ENCODE data around the gene PIGT. TPM values are rescaled to one million over a fixed set of nuclear protein-coding genes. Genes with fewer than 3 reads are reported as not detected.

The PIGT gene
- total RNA-seq, 2 experiments from 2014 or later: 44.0 to 65.7 TPM

- Mint-ChIP-seq H3K4me3 (no peak overlapping the region), H3K27me3 (no peaks in the 10 kb centered on the region), H3K9me3 (ENCODE audit: low read depth) (no peaks in the 10 kb centered on the region), H3K36me3 (ENCODE audit: low read depth) (peaks cover 5% of the 10 kb centered on the region), H3K27ac (no peak overlapping the region), H3K4me1 (peaks cover 25% of the 10 kb centered on the region)
- no peak for DNase-seq
- POLR2A ChIA-PET: interaction anchor here (0.8 kb wide), 1 partner anchor 73 kb away, joined by 3 read pairs; no protein-coding TSS in a partner anchor
- CTCF ChIA-PET: interaction anchor here (0.5 to 3.7 kb wide), 5 partner anchors 20 to 102 kb away, joined by 3 to 32 read pairs (median 4); partner anchors contain the start of gene SYS1
- intact Hi-C loops (cut with DNase I, micrococcal nuclease): no loop called here
- no peak for ATAC-seq
Observed at GRCh38 chr20:45410887-45411286, 5.1 kb upstream of the PIGT start.

GRCh38 chr20:45412653-45413052 is 3.3 kb upstream of the PIGT start:
- H3K36me3 Mint-ChIP-seq (ENCODE audit: low read depth): peaks cover 6% of the 10 kb centered on the region
- POLR2A ChIA-PET: interaction anchor here (0.7 kb wide), 1 partner anchor 16 kb away, joined by 3 read pairs; no protein-coding TSS in a partner anchor

GRCh38 chr20:45413479-45413878 is 2.5 kb upstream of the PIGT start:
- Mint-ChIP-seq H3K9me3 (ENCODE audit: low read depth) (no peaks in the 10 kb centered on the region), H3K4me1 (peaks cover 33% of the 10 kb centered on the region), H3K27me3 (no peaks in the 10 kb centered on the region), H3K27ac (no peak overlapping the region), H3K4me3 (no peak overlapping the region), H3K36me3 (ENCODE audit: low read depth) (peaks cover 15% of the 10 kb centered on the region)
- intact Hi-C loops (cut with DNase I, micrococcal nuclease): no loop called here
- no peak for ATAC-seq
- ChIA-PET CTCF (interaction anchor here (1.0 to 3.7 kb wide), 8 partner anchors 10 to 61 kb away, joined by 3 to 32 read pairs (median 4); partner anchors contain the start of gene SYS1), POLR2A (interaction anchor here (0.7 kb wide), 1 partner anchor 50 kb away, joined by 3 read pairs; the partner anchor contains the start of gene SYS1)
- DNase-seq: no peak

More at GRCh38 chr20:45412653-45413052, 3.3 kb upstream of the PIGT start:
- DNase-seq: no peak
- intact Hi-C loops (cut with DNase I, micrococcal nuclease): no loop called here
- H3K9me3 Mint-ChIP-seq (ENCODE audit: low read depth): no peaks in the 10 kb centered on the region
- peaks cover 29% of the 10 kb centered on the region for H3K4me1 Mint-ChIP-seq
- ATAC-seq: no peak
- no peaks in the 10 kb centered on the region for H3K27me3 Mint-ChIP-seq
- H3K4me3 Mint-ChIP-seq: no peak overlapping the region
- no peak overlapping the region for H3K27ac Mint-ChIP-seq
- CTCF ChIA-PET: interaction anchor here (0.7 to 3.7 kb wide), 11 partner anchors 10 to 493 kb away, joined by 3 to 32 read pairs (median 4); partner anchors contain the start of gene SYS1

GRCh38 chr20:45416917-45417316 is 976 bp downstream of the PIGT start:
- POLR2A ChIA-PET: interaction anchor here (1.7 kb wide), 1 partner anchor 54 kb away, joined by 5 read pairs; the partner anchor contains the start of gene SYS1
- ATAC-seq (no peak), DNase-seq (no peak)
- H3K4me3 Mint-ChIP-seq: peak overlapping the region; percentile 94
- H3K27me3 Mint-ChIP-seq: no peaks in the 10 kb centered on the region
- H3K9me3 Mint-ChIP-seq (ENCODE audit: low read depth): no peaks in the 10 kb centered on the region
- intact Hi-C loops (cut with DNase I, micrococcal nuclease): loop anchor here (1.0 to 5.0 kb wide), 8 partner anchors 11 to 680 kb away; partner anchors contain the start of genes SYS1 (in 2 of the 2), STK4 (in 1 of the 2), YWHAB (in 1 of the 2) and ZNF335 (in 1 of the 2)
- CTCF ChIA-PET: interaction anchor here (1.0 to 7.3 kb wide), 4 partner anchors 20 to 54 kb away, joined by 4 to 43 read pairs (median 14); partner anchors contain the start of gene SYS1
- H3K27ac Mint-ChIP-seq: peak overlapping the region; percentile 97
- peaks cover 44% of the 10 kb centered on the region for H3K4me1 Mint-ChIP-seq
- H3K36me3 Mint-ChIP-seq (ENCODE audit: low read depth): peaks cover 35% of the 10 kb centered on the region

- Mint-ChIP-seq H3K4me1 (peaks cover 37% of the 10 kb centered on the region), H3K9me3 (ENCODE audit: low read depth) (no peaks in the 10 kb centered on the region), H3K36me3 (ENCODE audit: low read depth) (peaks cover 46% of the 10 kb centered on the region), H3K27ac (peak overlapping the region; percentile 39), H3K4me3 (no peak overlapping the region), H3K27me3 (no peaks in the 10 kb centered on the region)
- intact Hi-C loops (cut with DNase I, micrococcal nuclease): loop anchor here in 1 of 2 experiments (5.0 kb wide), 4 partner anchors 452 to 682 kb away; partner anchors contain the start of genes STK4, YWHAB and ZNF335
- POLR2A ChIA-PET: interaction anchor here (1.0 kb wide), 2 partner anchors 46 to 56 kb away, joined by 3 read pairs; partner anchors contain the start of gene SYS1
- ATAC-seq (peak; percentile 54), DNase-seq (peak; percentile 37)
- CTCF ChIA-PET: interaction anchor here (0.6 to 7.3 kb wide), 5 partner anchors 13 to 47 kb away, joined by 3 to 43 read pairs (median 3); no protein-coding TSS in a partner anchor
Observed at GRCh38 chr20:45419188-45420091, 3.5 kb downstream of the PIGT start.

- H3K27ac Mint-ChIP-seq: no peak overlapping the region
- POLR2A ChIA-PET: interaction anchor here (1.0 kb wide), 1 partner anchor 47 kb away, joined by 3 read pairs; no protein-coding TSS in a partner anchor
- ATAC-seq: no peak
Observed at GRCh38 chr20:45420125-45420524, 4.2 kb downstream of the PIGT start.

GRCh38 chr20:45423700-45424099 is 7.8 kb downstream of the PIGT start:
- Mint-ChIP-seq H3K9me3 (ENCODE audit: low read depth) (no peaks in the 10 kb centered on the region), H3K4me1 (peaks cover 8% of the 10 kb centered on the region), H3K4me3 (no peak overlapping the region), H3K27me3 (no peaks in the 10 kb centered on the region), H3K36me3 (ENCODE audit: low read depth) (peaks cover 51% of the 10 kb centered on the region), H3K27ac (no peak overlapping the region)
- DNase-seq: no peak
- intact Hi-C loops (cut with DNase I, micrococcal nuclease): no loop called here
- CTCF ChIA-PET: interaction anchor here (0.8 kb wide), 1 partner anchor 58 kb away, joined by 3 read pairs; no protein-coding TSS in a partner anchor
- POLR2A ChIA-PET: no interaction called here
- ATAC-seq: no peak

More at GRCh38 chr20:45420125-45420524, 4.2 kb downstream of the PIGT start:
- CTCF ChIA-PET: interaction anchor here (0.6 to 7.3 kb wide), 7 partner anchors 12 to 117 kb away, joined by 3 to 43 read pairs (median 3); no protein-coding TSS in a partner anchor
- Mint-ChIP-seq H3K36me3 (ENCODE audit: low read depth) (peaks cover 50% of the 10 kb centered on the region), H3K9me3 (ENCODE audit: low read depth) (no peaks in the 10 kb centered on the region), H3K27me3 (no peaks in the 10 kb centered on the region), H3K4me3 (no peak overlapping the region), H3K4me1 (peaks cover 32% of the 10 kb centered on the region)
- intact Hi-C loops (cut with DNase I, micrococcal nuclease): no loop called here
- DNase-seq: no peak

- CTCF ChIA-PET: interaction anchor here (1.4 kb wide), 1 partner anchor 52 kb away, joined by 3 read pairs; no protein-coding TSS in a partner anchor
- H3K36me3 Mint-ChIP-seq (ENCODE audit: low read depth): peaks cover 36% of the 10 kb centered on the region
- no peak overlapping the region for H3K27ac Mint-ChIP-seq
Observed at GRCh38 chr20:45425561-45425960, 9.6 kb downstream of the PIGT start.

GRCh38 chr20:45426320-45427016 is 10.5 kb downstream of the PIGT start:
- DNase-seq: no peak
- ATAC-seq: no peak
- no peaks in the 10 kb centered on the region for H3K27me3 Mint-ChIP-seq

More at GRCh38 chr20:45425561-45425960, 9.6 kb downstream of the PIGT start:
- Mint-ChIP-seq H3K27me3 (no peaks in the 10 kb centered on the region), H3K4me1 (no peaks in the 10 kb centered on the region), H3K9me3 (ENCODE audit: low read depth) (no peaks in the 10 kb centered on the region), H3K4me3 (no peak overlapping the region)
- intact Hi-C loops (cut with DNase I, micrococcal nuclease): no loop called here
- ATAC-seq (no peak), DNase-seq (no peak)
- POLR2A ChIA-PET: no interaction called here

GRCh38 chr20:45427236-45428149 is 11.6 kb downstream of the PIGT start:
- Mint-ChIP-seq H3K27me3 (no peaks in the 10 kb centered on the region), H3K9me3 (ENCODE audit: low read depth) (no peaks in the 10 kb centered on the region), H3K36me3 (ENCODE audit: low read depth) (peaks cover 27% of the 10 kb centered on the region), H3K27ac (no peak overlapping the region), H3K4me1 (peaks cover 5% of the 10 kb centered on the region), H3K4me3 (no peak overlapping the region)
- ChIA-PET POLR2A (interaction anchor here (0.6 kb wide), 1 partner anchor 411 kb away, joined by 3 read pairs; no protein-coding TSS in a partner anchor), CTCF (interaction anchor here (0.7 to 2.5 kb wide), 5 partner anchors 10 to 136 kb away, joined by 3 to 13 read pairs (median 4); partner anchors contain the start of gene SYS1)
- DNase-seq (no peak), ATAC-seq (no peak)
- intact Hi-C loops (cut with DNase I, micrococcal nuclease): no loop called here

More at GRCh38 chr20:45426320-45427016, 10.5 kb downstream of the PIGT start:
- Mint-ChIP-seq H3K27ac (no peak overlapping the region), H3K9me3 (ENCODE audit: low read depth) (no peaks in the 10 kb centered on the region), H3K36me3 (ENCODE audit: low read depth) (peaks cover 32% of the 10 kb centered on the region), H3K4me1 (no peaks in the 10 kb centered on the region), H3K4me3 (no peak overlapping the region)
- ChIA-PET POLR2A (interaction anchor here (0.6 kb wide), 1 partner anchor 412 kb away, joined by 3 read pairs; no protein-coding TSS in a partner anchor), CTCF (interaction anchor here (1.4 to 2.5 kb wide), 2 partner anchors 11 to 53 kb away, joined by 3 to 13 read pairs; no protein-coding TSS in a partner anchor)
- intact Hi-C loops (cut with DNase I, micrococcal nuclease): no loop called here

Measured in activated CD4-positive, alpha-beta T cell treated with anti-CD3 and anti-CD28 coated beads for 36 hours (primary cell).